IMR-90 (cell line): ENCODE data around the gene LTBP1. TPM values are rescaled to one million over a fixed set of nuclear protein-coding genes. Genes with fewer than 3 reads are reported as not detected.

ENCODE experiments used
- ATAC-seq: fragments of 200-7000 bp; cut with Tn5 transposase; 2 replicates; pipeline ENCODE4 v1.9.1; 2020; ENCODE audit warnings: low read depth, mild to moderate bottlenecking, moderate library complexity
- BruUV-seq: library from RNA; stranded (reverse); fragments of 400-500 nt; replicated peaks from 2 replicates; lab custom pipeline; 2021; lab: Mats Ljungman, UMichigan
- CTCF ChIA-PET: fragments of 300-600 bp; formaldehyde crosslinking; extraction: SDS; loops from one replicate; lab custom pipeline; 2021; ENCODE audit warnings: antibody characterized with exemption; lab: Yijun Ruan, JAX
- POLR2A ChIA-PET: fragments of 300-600 bp; sonication (Branson Sonifier 250); formaldehyde crosslinking; loops from one replicate; lab custom pipeline; 2022; ENCODE audit warnings: antibody characterized with exemption; ENCODE audit not compliant: unreplicated experiment; lab: Charles Lee
- DNase-seq: peaks from one replicate; pipeline ENCODE4 v3.0.0; 2013
- H2AFZ ChIP-seq: replicated peaks from 2 replicates; pipeline ENCODE3; 2013; ENCODE audit warnings: low read length, mild to moderate bottlenecking; ENCODE audit not compliant: poor library complexity
- H2AK5ac ChIP-seq: 2 replicates; pipeline ENCODE4 v1.6.1; 2013; ENCODE audit warnings: low read depth, low read length, inconsistent platforms
- H2AK9ac ChIP-seq: replicated peaks from 2 replicates; pipeline ENCODE3; 2013; ENCODE audit warnings: mild to moderate bottlenecking, low read depth, low read length, moderate library complexity; ENCODE audit not compliant: poor library complexity
- H2BK120ac ChIP-seq: 2 replicates; pipeline ENCODE4 v1.6.1; 2013; ENCODE audit warnings: low read depth, low read length, inconsistent platforms
- H2BK15ac ChIP-seq: 3 replicates; pipeline ENCODE4 v1.6.1; 2013; ENCODE audit warnings: low read depth, low read length, inconsistent platforms
- H2BK20ac ChIP-seq: 2 replicates; pipeline ENCODE4 v1.6.1; 2013; ENCODE audit warnings: low read depth, mild to moderate bottlenecking, inconsistent platforms, low read length, moderate library complexity
- H2BK5ac ChIP-seq: 2 replicates; pipeline ENCODE4 v1.6.1; 2013; ENCODE audit warnings: mild to moderate bottlenecking, low read depth, low read length, inconsistent platforms; ENCODE audit not compliant: poor library complexity, severe bottlenecking
- H3K14ac ChIP-seq: replicated peaks from 2 replicates; pipeline ENCODE4 v1.6.1; 2013; ENCODE audit warnings: low read depth, low read length, inconsistent platforms
- H3K18ac ChIP-seq: 2 replicates; pipeline ENCODE4 v1.6.1; 2013; ENCODE audit warnings: low read depth, low read length, control low read depth
- H3K23ac ChIP-seq: 2 replicates; pipeline ENCODE4 v1.6.1; 2013; ENCODE audit warnings: low read depth, low read length, inconsistent platforms
- H3K27ac ChIP-seq: 2 replicates; pipeline ENCODE4 v1.5.1; 2013; ENCODE audit warnings: mild to moderate bottlenecking, control low read depth, low read length; ENCODE audit not compliant: insufficient read depth
- H3K27me3 ChIP-seq: 2 replicates; pipeline ENCODE4 v1.6.1; 2013; ENCODE audit warnings: low read length; ENCODE audit not compliant: control insufficient read depth, insufficient read depth
- H3K36me3 ChIP-seq: 2 replicates; pipeline ENCODE4 v1.6.1; 2013; ENCODE audit warnings: low read length, mixed read lengths; ENCODE audit not compliant: control insufficient read depth, insufficient read depth
- H3K4ac ChIP-seq: 2 replicates; pipeline ENCODE4 v1.6.1; 2013; ENCODE audit warnings: low read depth, low read length, inconsistent platforms
- H3K4me1 ChIP-seq: 2 replicates; pipeline ENCODE4 v1.6.1; 2013; ENCODE audit warnings: low read length, mixed read lengths; ENCODE audit not compliant: control insufficient read depth, insufficient read depth
- H3K4me2 ChIP-seq: 2 replicates; pipeline ENCODE4 v1.6.1; 2013; ENCODE audit warnings: low read depth, mild to moderate bottlenecking, control low read depth, low read length, moderate library complexity
- H3K4me3 ChIP-seq: 2 replicates; pipeline ENCODE4 v1.5.1; 2013; ENCODE audit warnings: low read depth, mild to moderate bottlenecking, control low read depth, low read length, moderate library complexity; ENCODE audit not compliant: insufficient read depth
- H3K56ac ChIP-seq: 2 replicates; pipeline ENCODE4 v1.6.1; 2013; ENCODE audit warnings: low read length, inconsistent platforms; ENCODE audit not compliant: insufficient read depth; ENCODE audit errors: extremely low read depth
- H3K79me1 ChIP-seq, 2 experiments: 2 replicates each; pipeline ENCODE4 v1.6.1; 2013; ENCODE audit warnings: low read length in 2 of 2, inconsistent platforms in 1 of 2, low read depth in 1 of 2
- H3K9ac ChIP-seq: 2 replicates; pipeline ENCODE4 v1.6.1; 2013; ENCODE audit warnings: low read depth, low read length, control low read depth
- H3K9me1 ChIP-seq: 2 replicates; pipeline ENCODE4 v1.6.1; 2013; ENCODE audit warnings: low read length, inconsistent platforms; ENCODE audit not compliant: insufficient read depth
- H3K9me3 ChIP-seq: 2 replicates; pipeline ENCODE4 v1.6.1; 2013; ENCODE audit warnings: low read length; ENCODE audit not compliant: control insufficient read depth, insufficient read depth
- H4K20me1 ChIP-seq: 2 replicates; pipeline ENCODE4 v1.6.1; 2013; ENCODE audit warnings: low read length, inconsistent platforms; ENCODE audit not compliant: insufficient read depth
- H4K5ac ChIP-seq: 2 replicates; pipeline ENCODE4 v1.6.1; 2013; ENCODE audit warnings: mild to moderate bottlenecking, low read depth, low read length, control low read depth
- H4K8ac ChIP-seq, 2 experiments: 2 replicates each; pipeline ENCODE4 v1.6.1; 2013; ENCODE audit warnings: low read depth in 2 of 2, low read length in 2 of 2, control low read depth in 1 of 2, inconsistent platforms in 1 of 2
- H4K91ac ChIP-seq: 2 replicates; pipeline ENCODE4 v1.6.1; 2013; ENCODE audit warnings: low read depth, low read length, inconsistent platforms; ENCODE audit not compliant: insufficient read depth
- BHLHE40 ChIP-seq: fragments of 150-350 bp; IDR thresholded peaks from 2 replicates; pipeline ENCODE4 v1.6.1; 2016; ENCODE audit warnings: mild to moderate bottlenecking, low read depth, low read length
- CEBPB ChIP-seq: IDR thresholded peaks from 2 replicates; pipeline ENCODE4 v1.6.1; 2012; ENCODE audit warnings: low read depth, low read length, improper control_type of control experiment
- CHD1 ChIP-seq: IDR thresholded peaks from 2 replicates; pipeline ENCODE4 v1.6.1; 2012; ENCODE audit warnings: low read depth, low read length, improper control_type of control experiment
- FOS ChIP-seq: fragments of 150-350 bp; IDR thresholded peaks from 2 replicates; pipeline ENCODE4 v1.6.1; 2016; ENCODE audit warnings: low read depth, low read length
- MAFK ChIP-seq: IDR thresholded peaks from 2 replicates; pipeline ENCODE4 v1.6.1; 2012; ENCODE audit warnings: low read depth, low read length, improper control_type of control experiment
- MAZ ChIP-seq: IDR thresholded peaks from 2 replicates; pipeline ENCODE4 v1.6.1; 2012; ENCODE audit warnings: low read depth, mild to moderate bottlenecking, low read length, improper control_type of control experiment, moderate library complexity, borderline replicate concordance
- MXI1 ChIP-seq: IDR thresholded peaks from 2 replicates; pipeline ENCODE4 v1.6.1; 2012; ENCODE audit warnings: low read depth, mild to moderate bottlenecking, low read length, moderate library complexity, borderline replicate concordance
- NFE2L2 ChIP-seq: fragments of 150-350 bp; IDR thresholded peaks from 2 replicates; pipeline ENCODE4 v1.6.1; 2016; ENCODE audit warnings: low read depth, mild to moderate bottlenecking, low read length
- POLR2A ChIP-seq: IDR thresholded peaks from 2 replicates; pipeline ENCODE4 v1.6.1; 2012; ENCODE audit warnings: mild to moderate bottlenecking, low read depth, low read length
- RAD21 ChIP-seq: IDR thresholded peaks from 2 replicates; pipeline ENCODE4 v1.6.1; 2012; ENCODE audit warnings: low read length, improper control_type of control experiment
- RCOR1 ChIP-seq: IDR thresholded peaks from 2 replicates; pipeline ENCODE4 v1.6.1; 2012; ENCODE audit warnings: mild to moderate bottlenecking, low read length, improper control_type of control experiment; ENCODE audit not compliant: insufficient replicate concordance
- RFX5 ChIP-seq: IDR thresholded peaks from 2 replicates; pipeline ENCODE4 v1.8.0; 2012; ENCODE audit warnings: low read depth, mild to moderate bottlenecking, low read length, moderate library complexity
- SMC3 ChIP-seq: fragments of 150-350 bp; IDR thresholded peaks from 2 replicates; pipeline ENCODE4 v1.6.1; 2016; ENCODE audit warnings: low read depth, mild to moderate bottlenecking, antibody characterized with exemption, low read length, moderate library complexity
- WGBS, 2 experiments: methylation state at CpG; one replicate each; pipeline versions ENCODE4 v1.1.5 to v1.1.7; 2013; ENCODE audit warnings: missing lambda C conversion rate in 2 of 2; ENCODE audit not compliant: insufficient read length in 1 of 2; ENCODE audit errors: extremely low coverage in 2 of 2; 5-methylcytosine and 5-hydroxymethylcytosine counted together
- dilution Hi-C: fragments of 300-500 bp; cut with HindIII; formaldehyde crosslinking; loops from one replicate; pipeline ENCODE4 v1.14.3; 2018; ENCODE audit warnings: low sequenced_read_pairs; ENCODE audit not compliant: unreplicated experiment
- in situ Hi-C: fragments of 300-500 bp; cut with MboI; formaldehyde crosslinking; loops from 3 replicates; pipeline ENCODE4 v1.14.3; 2019; ENCODE audit warnings: low sequenced_read_pairs, inconsistent platforms, mixed read lengths
- intact Hi-C: fragments of 100-400 bp; cut with micrococcal nuclease; formaldehyde crosslinking; loops from 2 replicates; pipeline ENCODE4 v1.10.0; 2022
- polyA plus RNA-seq, 3 experiments: library from polyadenylated mRNA; depleted of rRNA; stranded (reverse); fragments of >200 nt; gene quantifications; 2 replicates each; pipeline ENCODE4 v1.2.3, GENCODE V29; 2012; ENCODE audit warnings: low replicate concordance in 1 of 3
- total RNA-seq: library from RNA; depleted of rRNA; stranded (reverse); fragments of >200 nt; gene quantifications from 2 replicates; pipeline ENCODE4 v1.2.3, GENCODE V29; 2012
- TF ChIP-seq, protein P1 (sequence below): fragments of 150-350 bp; IDR thresholded peaks from 2 replicates; pipeline ENCODE4 v1.6.1; 2016; ENCODE audit warnings: low read depth, mild to moderate bottlenecking, low read length, moderate library complexity, borderline replicate concordance
- TF ChIP-seq, protein P2 (sequence below): conservative IDR thresholded peaks from 2 replicates; pipeline ENCODE4 v1.5.1; 2012; ENCODE audit warnings: mild to moderate bottlenecking, low read depth, low read length, improper control_type of control experiment
- TF ChIP-seq, protein P3 (sequence below): fragments of 150-350 bp; IDR thresholded peaks from 2 replicates; pipeline ENCODE4 v1.6.1; 2017; ENCODE audit warnings: mild to moderate bottlenecking, antibody characterized with exemption, low read length, low read depth

The LTBP1 gene
- total and polyA plus RNA-seq, 2 of the 4 experiments (the other 2 are of a cell fraction): 235 to 326 TPM

DNA sequence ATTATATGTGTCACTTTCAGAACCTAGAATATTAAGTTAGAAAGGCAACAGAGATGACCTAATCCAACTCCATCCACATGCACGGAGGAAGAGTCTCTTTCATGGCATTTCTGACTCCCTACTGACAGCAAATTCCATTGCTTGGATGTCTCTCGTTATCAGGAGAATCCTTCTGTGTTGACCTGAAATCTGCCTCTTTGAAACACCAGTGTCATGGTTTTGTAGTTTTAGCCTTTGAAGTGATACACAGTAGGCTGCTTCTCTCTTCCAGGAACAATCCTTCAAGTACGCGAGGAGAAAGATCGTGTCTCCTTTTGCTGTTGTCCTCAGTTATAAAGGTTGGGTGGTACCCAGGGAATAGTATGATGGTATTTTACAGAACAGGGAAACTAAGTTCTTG lies 327.8 kb downstream of the LTBP1 start:
- Histone ChIP-seq H3K9me1 (peaks cover 5% of the 10 kb centered on the region; the same call in 1 of the 2 replicates), H3K9me3 (no peaks in the 10 kb centered on the region), H2BK5ac (peak overlapping the region; percentile 7), H3K27me3 (no peaks in the 10 kb centered on the region), H4K8ac (peak overlapping the region in 1 of 2 experiments; percentile 60; a peak in 1 of 4 replicates), H4K91ac (no peak overlapping the region), H2BK20ac (no peak overlapping the region), H3K36me3 (peaks cover 32% of the 10 kb centered on the region), H3K4me3 (no peak overlapping the region), H2AK5ac (peak overlapping the region; percentile 45; the same call in 1 of the 2 replicates), H3K23ac (no peak overlapping the region), H3K4ac (peak overlapping the region; percentile 48; the same call in 1 of the 2 replicates), H2AK9ac (no peak overlapping the region), H2BK15ac (0 out of 3 replicates have a peak overlapping the region, but pooled peaks have one; percentile 1), H2BK120ac (peak overlapping the region; percentile 5; the same call in 1 of the 2 replicates), H4K20me1 (no peaks in the 10 kb centered on the region), H3K79me1 (peaks cover 8 to 26% of the 10 kb centered on the region in 2 experiments), H3K4me1 (peaks cover 3% of the 10 kb centered on the region; the same call in 1 of the 2 replicates), H3K27ac (no peak overlapping the region), H3K4me2 (no peak overlapping the region), H3K56ac (no peak overlapping the region), H3K9ac (no peak overlapping the region), H3K14ac (0 out of 2 replicates have a peak overlapping the region, but pooled peaks have one; percentile 22), H2AFZ (no peak overlapping the region), H4K5ac (no peak overlapping the region; the same call in 1 of the 2 replicates), H3K18ac (no peak overlapping the region)
- in situ Hi-C loops (loop anchor here (25.0 kb wide), 1 partner anchor 237 kb away; no protein-coding TSS in a partner anchor), intact Hi-C loops (loop anchor here (5.0 kb wide), 1 partner anchor 242 kb away; no protein-coding TSS in a partner anchor), dilution Hi-C loops (no loop called here)
- BruUV-seq: no TSS peak
- DNase-seq (no peak), ATAC-seq (no peak)
- ChIA-PET POLR2A (no interaction called here), CTCF (no interaction called here)
- no peak for TF ChIP-seq FOS
- no peak for TF ChIP-seq POLR2A
- no peak for TF ChIP-seq CHD1
- no peak for TF ChIP-seq NFE2L2
- TF ChIP-seq CEBPB: no peak
- TF ChIP-seq, protein P1, sequence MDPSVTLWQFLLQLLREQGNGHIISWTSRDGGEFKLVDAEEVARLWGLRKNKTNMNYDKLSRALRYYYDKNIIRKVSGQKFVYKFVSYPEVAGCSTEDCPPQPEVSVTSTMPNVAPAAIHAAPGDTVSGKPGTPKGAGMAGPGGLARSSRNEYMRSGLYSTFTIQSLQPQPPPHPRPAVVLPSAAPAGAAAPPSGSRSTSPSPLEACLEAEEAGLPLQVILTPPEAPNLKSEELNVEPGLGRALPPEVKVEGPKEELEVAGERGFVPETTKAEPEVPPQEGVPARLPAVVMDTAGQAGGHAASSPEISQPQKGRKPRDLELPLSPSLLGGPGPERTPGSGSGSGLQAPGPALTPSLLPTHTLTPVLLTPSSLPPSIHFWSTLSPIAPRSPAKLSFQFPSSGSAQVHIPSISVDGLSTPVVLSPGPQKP: no peak
- no peak for TF ChIP-seq MAFK
- no peak for TF ChIP-seq BHLHE40
- TF ChIP-seq, protein P2, sequence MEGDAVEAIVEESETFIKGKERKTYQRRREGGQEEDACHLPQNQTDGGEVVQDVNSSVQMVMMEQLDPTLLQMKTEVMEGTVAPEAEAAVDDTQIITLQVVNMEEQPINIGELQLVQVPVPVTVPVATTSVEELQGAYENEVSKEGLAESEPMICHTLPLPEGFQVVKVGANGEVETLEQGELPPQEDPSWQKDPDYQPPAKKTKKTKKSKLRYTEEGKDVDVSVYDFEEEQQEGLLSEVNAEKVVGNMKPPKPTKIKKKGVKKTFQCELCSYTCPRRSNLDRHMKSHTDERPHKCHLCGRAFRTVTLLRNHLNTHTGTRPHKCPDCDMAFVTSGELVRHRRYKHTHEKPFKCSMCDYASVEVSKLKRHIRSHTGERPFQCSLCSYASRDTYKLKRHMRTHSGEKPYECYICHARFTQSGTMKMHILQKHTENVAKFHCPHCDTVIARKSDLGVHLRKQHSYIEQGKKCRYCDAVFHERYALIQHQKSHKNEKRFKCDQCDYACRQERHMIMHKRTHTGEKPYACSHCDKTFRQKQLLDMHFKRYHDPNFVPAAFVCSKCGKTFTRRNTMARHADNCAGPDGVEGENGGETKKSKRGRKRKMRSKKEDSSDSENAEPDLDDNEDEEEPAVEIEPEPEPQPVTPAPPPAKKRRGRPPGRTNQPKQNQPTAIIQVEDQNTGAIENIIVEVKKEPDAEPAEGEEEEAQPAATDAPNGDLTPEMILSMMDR: no peak
- no peak for TF ChIP-seq SMC3
- TF ChIP-seq RFX5: no peak
- TF ChIP-seq RAD21: no peak
- no peak for TF ChIP-seq MAZ
- TF ChIP-seq RCOR1: no peak
- no peak for TF ChIP-seq MXI1
- TF ChIP-seq, protein P3, sequence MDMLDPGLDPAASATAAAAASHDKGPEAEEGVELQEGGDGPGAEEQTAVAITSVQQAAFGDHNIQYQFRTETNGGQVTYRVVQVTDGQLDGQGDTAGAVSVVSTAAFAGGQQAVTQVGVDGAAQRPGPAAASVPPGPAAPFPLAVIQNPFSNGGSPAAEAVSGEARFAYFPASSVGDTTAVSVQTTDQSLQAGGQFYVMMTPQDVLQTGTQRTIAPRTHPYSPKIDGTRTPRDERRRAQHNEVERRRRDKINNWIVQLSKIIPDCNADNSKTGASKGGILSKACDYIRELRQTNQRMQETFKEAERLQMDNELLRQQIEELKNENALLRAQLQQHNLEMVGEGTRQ: no peak
- WGBS, 2 experiments: no CpG with 5 or more reads among the region's 5 CpGs
